GM19240 (cell line): Measurements from ENCODE around the gene CENPP.
"Not testable (repeated sequence)": the region's sequence is repeated elsewhere in the genome, so short reads cannot be mapped to it uniquely, and the experiment has no call there.

Source experiments
- DNase-seq: peaks from one replicate; pipeline ENCODE4 v3.0.0; 2011; ENCODE audit warnings: low spot score; ENCODE audit not compliant: insufficient read length

The CENPP gene

DNA sequence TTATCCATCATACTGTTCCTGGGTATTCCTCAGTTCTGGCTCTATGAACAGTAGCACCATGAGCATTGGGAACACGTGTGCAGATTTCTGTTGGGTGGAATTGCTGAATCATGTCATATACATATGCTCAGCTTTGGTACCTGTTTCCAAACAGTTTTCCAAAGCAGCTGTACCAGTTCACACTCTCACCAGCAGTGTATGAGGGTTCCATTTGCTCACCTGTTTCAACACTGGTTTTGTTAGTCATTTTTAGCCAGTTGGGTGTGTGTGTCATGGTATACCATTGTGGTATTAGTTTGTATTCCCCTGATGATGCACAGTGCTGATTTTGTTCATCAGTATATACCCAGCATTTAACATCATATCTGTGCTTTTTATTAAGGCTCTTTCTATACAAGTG, 266.8 kb downstream of the CENPP start:
- no peak for DNase-seq

- no peak for DNase-seq
Measured at GRCh38 chr9:92592946-92593861, 267.5 kb downstream of the CENPP start.

GRCh38 chr9:92595075-92595474, 269.3 kb downstream of the CENPP start:
- not testable (repeated sequence) for DNase-seq

GRCh38 chr9:92595930-92596329, 270.2 kb downstream of the CENPP start:
- DNase-seq: no peak

- no peak for DNase-seq
Measured at GRCh38 chr9:92598382-92598781, 272.6 kb downstream of the CENPP start.

- no peak for DNase-seq
Measured at GRCh38 chr9:92599938-92600461, 274.2 kb downstream of the CENPP start.

- no peak for DNase-seq
Measured at GRCh38 chr9:92600462-92601261, 274.9 kb downstream of the CENPP start.

DNA sequence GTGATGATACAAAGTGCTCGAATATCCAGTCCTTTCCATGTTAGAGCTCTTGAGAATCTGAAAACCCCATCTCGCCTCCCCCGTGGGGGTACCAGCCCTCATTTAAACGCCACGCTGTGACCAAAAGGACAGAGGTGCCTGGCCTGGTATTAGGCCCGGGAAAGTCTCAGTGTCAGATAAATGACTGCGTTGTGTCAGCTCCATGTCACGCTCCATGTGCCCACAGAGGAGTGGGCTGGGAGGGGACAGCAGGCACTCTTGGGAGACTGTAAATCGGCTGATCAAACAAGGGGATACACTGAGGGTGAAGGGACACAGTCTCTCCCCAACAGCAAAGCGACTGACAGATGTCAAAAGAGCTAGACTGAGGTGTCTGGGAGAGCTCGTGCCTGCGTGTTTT, 275.7 kb downstream of the CENPP start:
- DNase-seq: no peak

GRCh38 chr9:92602413-92602812, 276.7 kb downstream of the CENPP start:
- DNase-seq: no peak

- no peak for DNase-seq
Measured at GRCh38 chr9:92603100-92603499, 277.3 kb downstream of the CENPP start.

GRCh38 chr9:92603990-92604389, 278.2 kb downstream of the CENPP start:
- no peak for DNase-seq

GRCh38 chr9:92605224-92605623, 279.5 kb downstream of the CENPP start:
- no peak for DNase-seq

DNA sequence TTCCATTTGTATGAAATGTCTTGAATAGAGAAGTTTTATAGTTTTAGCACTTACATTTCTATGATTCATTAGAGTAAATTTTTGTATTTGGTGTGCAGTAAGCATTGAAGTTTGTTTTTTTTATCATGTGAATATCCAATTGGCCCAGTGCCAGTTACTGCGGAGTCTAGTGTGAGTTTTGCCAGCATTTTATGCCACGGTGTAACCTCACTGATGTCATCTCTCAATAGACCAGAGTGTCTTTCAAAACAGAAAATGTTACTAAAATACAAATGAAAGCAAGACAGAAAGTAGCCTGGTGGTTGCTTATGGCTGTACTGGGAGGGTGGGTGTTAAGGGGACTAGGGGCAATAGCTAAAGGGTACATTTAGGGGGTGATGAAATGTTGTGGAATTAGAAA, 281.3 kb downstream of the CENPP start:
- DNase-seq: peak; percentile 33

- DNase-seq: no peak
Measured at GRCh38 chr9:92607773-92608172, 282.0 kb downstream of the CENPP start.

GRCh38 chr9:92608241-92608908, 282.6 kb downstream of the CENPP start:
- no peak for DNase-seq

DNA sequence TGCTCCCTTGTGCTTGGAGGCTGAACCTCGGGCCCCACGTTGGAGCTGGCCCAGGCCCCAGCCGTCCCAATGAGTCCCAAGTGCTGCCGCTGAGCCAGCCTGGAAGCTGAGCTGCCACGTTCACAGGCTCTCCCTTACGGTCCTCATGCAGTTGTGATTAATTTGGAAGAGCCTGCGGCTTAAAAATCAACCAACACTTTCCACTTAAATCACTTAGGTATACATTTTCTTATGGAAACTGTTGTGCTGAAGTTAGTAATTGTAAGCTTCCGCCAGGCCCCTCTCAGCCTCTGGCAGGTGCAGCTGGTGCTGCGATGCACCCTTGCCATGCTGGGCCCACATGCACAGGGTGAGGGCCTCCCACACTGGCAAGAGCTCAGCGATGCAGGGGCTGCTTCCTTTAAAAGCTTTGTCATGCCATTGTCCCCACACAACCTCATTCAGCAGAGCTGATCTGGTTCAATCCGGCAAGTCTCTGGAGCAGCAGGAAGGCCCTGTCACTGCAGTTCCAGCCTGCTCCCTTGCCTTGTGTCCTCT, 283.2 kb downstream of the CENPP start:
- no peak for DNase-seq

GRCh38 chr9:92610470-92611420, 285.0 kb downstream of the CENPP start:
- DNase-seq: no peak

- no peak for DNase-seq
Measured at GRCh38 chr9:92611621-92612285, 286.0 kb downstream of the CENPP start.

GRCh38 chr9:92612292-92612691, 286.5 kb downstream of the CENPP start:
- DNase-seq: no peak

DNA sequence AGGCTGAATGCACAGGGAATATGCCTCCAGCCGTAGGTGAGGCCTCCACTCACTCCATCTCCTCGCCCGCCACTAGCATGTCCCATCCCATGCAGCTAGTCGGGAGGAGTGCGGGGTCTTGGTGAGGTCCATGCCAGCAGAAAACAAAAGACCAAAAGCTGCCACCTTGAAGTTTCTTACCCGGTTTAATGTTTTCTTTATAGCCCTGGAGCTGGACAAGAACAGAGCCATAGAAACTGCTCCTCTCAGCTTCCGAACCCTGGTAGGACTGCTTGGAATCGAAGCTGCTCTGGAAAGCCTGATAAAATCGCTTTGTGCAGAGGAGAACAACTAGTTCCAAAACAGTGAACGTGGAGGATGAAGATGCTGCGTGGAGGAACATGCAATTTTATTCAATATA, 287.1 kb downstream of the CENPP start:
- DNase-seq: no peak
